Measurements from ENCODE around the gene FMC1.

FMC1 gene

GRCh38 chr7:139365336-139365735 lies 24.2 kb downstream of the FMC1 start:
- H3K27me3 ChIP-seq (ENCODE audit: control insufficient read depth in 1 of 2, insufficient read depth in 1 of 2, low read length in 2 of 2): no peaks in the 10 kb centered on the region
- no peak overlapping the region for H4K8ac ChIP-seq (ENCODE audit: low read length)
- no peaks in the 10 kb centered on the region for H3K9me3 ChIP-seq (ENCODE audit: control insufficient read depth, low read length)
- H4K91ac ChIP-seq (ENCODE audit: low read length): no peak overlapping the region
- WGBS: 95% methylated on average over 2 of the region's 2 CpGs
- no peak overlapping the region for H2AK5ac ChIP-seq (ENCODE audit: low read length, severe bottlenecking)
- H2BK12ac ChIP-seq (ENCODE audit: low read length in 2 of 2): no peak overlapping the region
- H3K14ac ChIP-seq (ENCODE audit: low read length in 2 of 2): no peak overlapping the region
- H2BK120ac ChIP-seq (ENCODE audit: low read depth, low read length): no peak overlapping the region
- no peak overlapping the region for H3K4ac ChIP-seq (ENCODE audit: low read depth in 1 of 2, low read length in 2 of 2)
- no peak overlapping the region for H3K27ac ChIP-seq (ENCODE audit: low read length, poor library complexity, severe bottlenecking)
- no peaks in the 10 kb centered on the region for H3K79me1 ChIP-seq (replicated peaks; ENCODE audit: low read length, poor library complexity, severe bottlenecking)
- no peak overlapping the region for H2BK15ac ChIP-seq (ENCODE audit: low read depth, poor library complexity, severe bottlenecking)
- H3K18ac ChIP-seq (ENCODE audit: low read depth in 1 of 2, low read length in 2 of 2): no peak overlapping the region
- H3K36me3 ChIP-seq (ENCODE audit: control insufficient read depth in 1 of 2, insufficient read depth in 2 of 2, low read depth in 1 of 2, low read length in 2 of 2): peaks cover 3 to 42% of the 10 kb centered on the region in 2 experiments
- no peak overlapping the region for H2BK5ac ChIP-seq (ENCODE audit: low read depth, low read length, poor library complexity, severe bottlenecking)
- H3K4me3 ChIP-seq (ENCODE audit: insufficient read depth in 1 of 2, low read depth in 1 of 2, low read length in 2 of 2): no peak overlapping the region
- no peak for DNase-seq
- peaks cover 3% of the 10 kb centered on the region for H3K4me1 ChIP-seq (ENCODE audit: control insufficient read depth, insufficient read depth, low read depth, low read length)
- H3K4me2 ChIP-seq (ENCODE audit: low read length, poor library complexity, severe bottlenecking): no peak overlapping the region
- no peak overlapping the region for H3K23ac ChIP-seq (ENCODE audit: low read length in 2 of 2)
- H3K9ac ChIP-seq (ENCODE audit: low read length): no peak overlapping the region
- no peak overlapping the region for H2AFZ ChIP-seq (ENCODE audit: low read depth, low read length)

- Histone ChIP-seq H3K36me3 (ENCODE audit: control insufficient read depth in 1 of 2, insufficient read depth in 2 of 2, low read depth in 1 of 2, low read length in 2 of 2) (peaks cover 3 to 48% of the 10 kb centered on the region in 2 experiments), H4K91ac (ENCODE audit: low read length) (no peak overlapping the region), H2BK15ac (ENCODE audit: low read depth, poor library complexity, severe bottlenecking) (no peak overlapping the region), H3K4me1 (ENCODE audit: control insufficient read depth, insufficient read depth, low read depth, low read length) (peaks cover 3% of the 10 kb centered on the region), H2AK5ac (ENCODE audit: low read length, severe bottlenecking) (no peak overlapping the region), H3K27ac (ENCODE audit: low read length, poor library complexity, severe bottlenecking) (no peak overlapping the region), H3K79me1 (replicated peaks; ENCODE audit: low read length, poor library complexity, severe bottlenecking) (no peaks in the 10 kb centered on the region), H3K23ac (ENCODE audit: low read length in 2 of 2) (no peak overlapping the region), H2BK5ac (ENCODE audit: low read depth, low read length, poor library complexity, severe bottlenecking) (no peak overlapping the region), H3K27me3 (ENCODE audit: control insufficient read depth in 1 of 2, insufficient read depth in 1 of 2, low read length in 2 of 2) (no peaks in the 10 kb centered on the region), H3K18ac (ENCODE audit: low read depth in 1 of 2, low read length in 2 of 2) (no peak overlapping the region), H3K9me3 (ENCODE audit: control insufficient read depth, low read length) (no peaks in the 10 kb centered on the region), H2AFZ (ENCODE audit: low read depth, low read length) (no peak overlapping the region), H3K14ac (ENCODE audit: low read length in 2 of 2) (no peak overlapping the region), H3K4me2 (ENCODE audit: low read length, poor library complexity, severe bottlenecking) (no peak overlapping the region), H2BK12ac (ENCODE audit: low read length in 2 of 2) (no peak overlapping the region), H3K9ac (ENCODE audit: low read length) (no peak overlapping the region), H2BK120ac (ENCODE audit: low read depth, low read length) (no peak overlapping the region), H4K8ac (ENCODE audit: low read length) (no peak overlapping the region), H3K4me3 (ENCODE audit: insufficient read depth in 1 of 2, low read depth in 1 of 2, low read length in 2 of 2) (no peak overlapping the region), H3K4ac (ENCODE audit: low read depth in 1 of 2, low read length in 2 of 2) (no peak overlapping the region)
- no peak for DNase-seq
- 97% methylated on average over 6 of the region's 6 CpGs for WGBS
These were observed 25.3 kb downstream of the FMC1 start for GRCh38 chr7:139366400-139366799.

DNA sequence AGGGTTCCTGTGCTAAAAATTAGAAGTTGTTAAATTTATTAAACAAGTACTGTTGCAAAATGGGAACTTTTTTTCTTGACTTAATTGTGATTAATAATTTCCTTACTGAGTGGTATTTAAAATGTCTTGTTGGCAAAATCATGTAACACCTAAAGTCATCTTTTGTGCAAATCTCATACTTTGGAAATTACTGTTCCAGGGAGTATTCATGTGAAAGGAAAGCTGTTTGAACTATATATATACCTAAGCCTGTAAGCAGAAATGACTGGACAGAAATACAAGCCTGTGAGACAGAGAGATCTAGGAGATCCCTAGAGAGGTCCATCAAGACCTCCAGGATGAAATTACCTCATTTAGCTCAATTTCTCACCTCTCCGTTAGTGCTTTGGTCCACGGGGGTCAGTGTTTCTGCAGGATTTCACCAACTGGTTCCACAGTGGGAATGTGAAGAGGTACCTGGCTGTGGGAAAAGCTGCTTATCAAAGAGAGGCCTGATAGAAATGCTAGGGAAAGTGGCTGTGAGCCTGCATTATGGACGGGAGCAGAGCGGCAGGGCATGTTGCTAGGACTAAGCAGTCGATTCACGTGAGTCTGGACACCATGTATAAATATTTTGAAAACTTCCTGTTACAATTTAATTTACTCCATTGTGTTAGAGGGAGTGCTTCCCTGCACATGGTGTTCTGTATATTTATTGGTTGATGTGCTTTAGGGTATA lies 26.5 kb downstream of the FMC1 start:
- Histone ChIP-seq H3K27ac (ENCODE audit: low read length, poor library complexity, severe bottlenecking) (no peak overlapping the region), H4K91ac (ENCODE audit: low read length) (no peak overlapping the region), H3K14ac (ENCODE audit: low read length in 2 of 2) (no peak overlapping the region), H3K36me3 (ENCODE audit: control insufficient read depth in 1 of 2, insufficient read depth in 2 of 2, low read depth in 1 of 2, low read length in 2 of 2) (peaks cover 3 to 48% of the 10 kb centered on the region in 2 experiments), H2BK120ac (ENCODE audit: low read depth, low read length) (no peak overlapping the region), H2AFZ (ENCODE audit: low read depth, low read length) (no peak overlapping the region), H2BK5ac (ENCODE audit: low read depth, low read length, poor library complexity, severe bottlenecking) (no peak overlapping the region), H3K23ac (ENCODE audit: low read length in 2 of 2) (no peak overlapping the region), H3K27me3 (ENCODE audit: control insufficient read depth in 1 of 2, insufficient read depth in 1 of 2, low read length in 2 of 2) (no peaks in the 10 kb centered on the region), H3K9me3 (ENCODE audit: control insufficient read depth, low read length) (no peaks in the 10 kb centered on the region), H3K4me2 (ENCODE audit: low read length, poor library complexity, severe bottlenecking) (no peak overlapping the region), H3K4me1 (ENCODE audit: control insufficient read depth, insufficient read depth, low read depth, low read length) (peaks cover 3% of the 10 kb centered on the region), H3K18ac (ENCODE audit: low read depth in 1 of 2, low read length in 2 of 2) (no peak overlapping the region), H3K79me1 (replicated peaks; ENCODE audit: low read length, poor library complexity, severe bottlenecking) (no peaks in the 10 kb centered on the region), H4K8ac (ENCODE audit: low read length) (no peak overlapping the region), H2BK12ac (ENCODE audit: low read length in 2 of 2) (no peak overlapping the region), H3K4ac (ENCODE audit: low read depth in 1 of 2, low read length in 2 of 2) (no peak overlapping the region), H2BK15ac (ENCODE audit: low read depth, poor library complexity, severe bottlenecking) (no peak overlapping the region), H3K4me3 (ENCODE audit: insufficient read depth in 1 of 2, low read depth in 1 of 2, low read length in 2 of 2) (no peak overlapping the region), H2AK5ac (ENCODE audit: low read length, severe bottlenecking) (no peak overlapping the region), H3K9ac (ENCODE audit: low read length) (no peak overlapping the region)
- WGBS: 100% methylated on average over 4 of the region's 6 CpGs
- DNase-seq: no peak

GRCh38 chr7:139370301-139370942 lies 29.3 kb downstream of the FMC1 start:
- Histone ChIP-seq H2BK12ac (ENCODE audit: low read length in 2 of 2) (no peak overlapping the region), H3K4me2 (ENCODE audit: low read length, poor library complexity, severe bottlenecking) (no peak overlapping the region), H3K27ac (ENCODE audit: low read length, poor library complexity, severe bottlenecking) (no peak overlapping the region), H2AFZ (ENCODE audit: low read depth, low read length) (no peak overlapping the region), H2BK5ac (ENCODE audit: low read depth, low read length, poor library complexity, severe bottlenecking) (no peak overlapping the region), H3K36me3 (ENCODE audit: control insufficient read depth in 1 of 2, insufficient read depth in 2 of 2, low read depth in 1 of 2, low read length in 2 of 2) (peaks cover 0 to 37% of the 10 kb centered on the region in 2 experiments), H3K4me1 (ENCODE audit: control insufficient read depth, insufficient read depth, low read depth, low read length) (no peaks in the 10 kb centered on the region), H3K9me3 (ENCODE audit: control insufficient read depth, low read length) (no peaks in the 10 kb centered on the region), H4K8ac (ENCODE audit: low read length) (no peak overlapping the region), H3K14ac (ENCODE audit: low read length in 2 of 2) (no peak overlapping the region), H2BK15ac (ENCODE audit: low read depth, poor library complexity, severe bottlenecking) (no peak overlapping the region), H3K79me1 (replicated peaks; ENCODE audit: low read length, poor library complexity, severe bottlenecking) (no peaks in the 10 kb centered on the region), H3K27me3 (ENCODE audit: control insufficient read depth in 1 of 2, insufficient read depth in 1 of 2, low read length in 2 of 2) (no peaks in the 10 kb centered on the region), H3K23ac (ENCODE audit: low read length in 2 of 2) (no peak overlapping the region), H2AK5ac (ENCODE audit: low read length, severe bottlenecking) (no peak overlapping the region), H3K18ac (ENCODE audit: low read depth in 1 of 2, low read length in 2 of 2) (no peak overlapping the region), H4K91ac (ENCODE audit: low read length) (no peak overlapping the region), H3K4me3 (ENCODE audit: insufficient read depth in 1 of 2, low read depth in 1 of 2, low read length in 2 of 2) (no peak overlapping the region), H3K4ac (ENCODE audit: low read depth in 1 of 2, low read length in 2 of 2) (no peak overlapping the region), H2BK120ac (ENCODE audit: low read depth, low read length) (no peak overlapping the region), H3K9ac (ENCODE audit: low read length) (no peak overlapping the region)
- 81% methylated on average over 4 of the region's 5 CpGs for WGBS
- DNase-seq: no peak

Data from mesenchymal stem cell (in vitro differentiated cells and primary cell).